ENCODE measurements around the gene CNP.
"Not testable (repeated sequence)": the region's sequence is repeated elsewhere in the genome, so short reads cannot be mapped to it uniquely, and the experiment has no call there.

Gene CNP

DNA sequence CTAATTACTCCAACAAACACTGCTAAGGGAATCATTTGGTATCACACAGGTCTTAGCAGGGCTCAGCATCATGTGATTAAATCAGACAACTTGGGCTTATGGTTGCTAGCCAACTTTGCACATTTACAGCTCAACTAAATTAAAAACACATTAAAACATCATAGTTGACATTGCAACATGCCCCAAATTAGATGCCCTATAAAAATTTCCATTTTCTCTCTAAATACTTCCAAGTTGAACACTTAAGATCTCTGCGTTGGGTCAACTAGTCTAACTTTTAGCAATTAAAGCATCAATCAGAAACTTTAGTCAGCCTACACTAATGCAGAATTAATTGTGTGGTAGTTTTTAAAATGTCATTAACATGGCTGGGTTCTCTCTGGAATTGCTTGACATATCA lies 38.6 kb downstream of the CNP start:
- no peak for DNase-seq (ENCODE audit: low read depth)
- TF ChIP-seq, protein P1, sequence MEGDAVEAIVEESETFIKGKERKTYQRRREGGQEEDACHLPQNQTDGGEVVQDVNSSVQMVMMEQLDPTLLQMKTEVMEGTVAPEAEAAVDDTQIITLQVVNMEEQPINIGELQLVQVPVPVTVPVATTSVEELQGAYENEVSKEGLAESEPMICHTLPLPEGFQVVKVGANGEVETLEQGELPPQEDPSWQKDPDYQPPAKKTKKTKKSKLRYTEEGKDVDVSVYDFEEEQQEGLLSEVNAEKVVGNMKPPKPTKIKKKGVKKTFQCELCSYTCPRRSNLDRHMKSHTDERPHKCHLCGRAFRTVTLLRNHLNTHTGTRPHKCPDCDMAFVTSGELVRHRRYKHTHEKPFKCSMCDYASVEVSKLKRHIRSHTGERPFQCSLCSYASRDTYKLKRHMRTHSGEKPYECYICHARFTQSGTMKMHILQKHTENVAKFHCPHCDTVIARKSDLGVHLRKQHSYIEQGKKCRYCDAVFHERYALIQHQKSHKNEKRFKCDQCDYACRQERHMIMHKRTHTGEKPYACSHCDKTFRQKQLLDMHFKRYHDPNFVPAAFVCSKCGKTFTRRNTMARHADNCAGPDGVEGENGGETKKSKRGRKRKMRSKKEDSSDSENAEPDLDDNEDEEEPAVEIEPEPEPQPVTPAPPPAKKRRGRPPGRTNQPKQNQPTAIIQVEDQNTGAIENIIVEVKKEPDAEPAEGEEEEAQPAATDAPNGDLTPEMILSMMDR (IDR thresholded peaks at IDR 0.05; ENCODE audit: insufficient read depth, low read depth, low read length, missing control alignments): no peak
- H3K4me3 ChIP-seq (ENCODE audit: low read length): no peak overlapping the region

DNA sequence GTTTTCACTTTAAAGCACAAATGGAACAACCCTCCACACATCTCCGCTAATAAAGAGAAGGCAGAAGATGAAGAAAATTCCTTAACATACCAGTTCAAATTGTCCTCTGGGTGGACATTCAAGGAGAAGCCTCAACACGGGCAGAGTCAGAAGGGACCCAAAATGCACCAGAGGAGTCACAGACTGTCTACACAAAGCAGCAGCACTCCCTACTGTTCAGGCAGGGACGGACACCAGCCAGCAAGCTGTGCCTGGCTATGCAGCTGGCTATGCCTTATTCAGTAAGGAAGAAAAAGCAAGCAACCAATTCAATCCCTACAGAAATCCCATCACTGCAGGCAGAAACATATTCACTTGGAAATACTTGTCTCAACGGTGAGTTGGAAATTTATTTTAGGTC lies 42.6 kb downstream of the CNP start:
- peak; percentile 31 for DNase-seq (ENCODE audit: low read depth)
- TF ChIP-seq, protein P1 (IDR thresholded peaks at IDR 0.05; ENCODE audit: insufficient read depth, low read depth, low read length, missing control alignments): peak; percentile 20
- no peak overlapping the region for H3K4me3 ChIP-seq (ENCODE audit: low read length)

DNA sequence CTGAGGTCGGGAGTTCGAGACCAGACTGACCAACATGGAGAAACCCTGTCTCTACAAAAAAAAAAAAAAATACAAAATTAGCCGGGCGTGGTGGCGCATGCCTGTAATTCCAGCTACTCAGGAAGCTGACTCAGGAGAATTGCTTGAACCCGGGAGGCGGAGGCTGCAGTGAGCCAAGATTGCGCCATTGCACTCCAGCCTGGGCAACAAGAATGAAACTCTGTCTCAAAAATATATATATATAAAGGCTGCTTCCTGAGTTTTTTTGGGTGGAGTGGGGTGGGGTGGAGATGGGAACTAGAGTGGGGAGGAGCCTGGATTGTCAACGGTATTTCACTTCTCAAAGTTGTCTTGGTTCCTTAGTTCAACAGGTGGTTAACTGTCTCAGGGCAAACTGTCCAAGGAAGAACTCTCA lies 43.7 kb downstream of the CNP start:
- DNase-seq (ENCODE audit: low read depth): peak; percentile 68
- not testable (repeated sequence) for H3K4me3 ChIP-seq (ENCODE audit: low read length)

DNA sequence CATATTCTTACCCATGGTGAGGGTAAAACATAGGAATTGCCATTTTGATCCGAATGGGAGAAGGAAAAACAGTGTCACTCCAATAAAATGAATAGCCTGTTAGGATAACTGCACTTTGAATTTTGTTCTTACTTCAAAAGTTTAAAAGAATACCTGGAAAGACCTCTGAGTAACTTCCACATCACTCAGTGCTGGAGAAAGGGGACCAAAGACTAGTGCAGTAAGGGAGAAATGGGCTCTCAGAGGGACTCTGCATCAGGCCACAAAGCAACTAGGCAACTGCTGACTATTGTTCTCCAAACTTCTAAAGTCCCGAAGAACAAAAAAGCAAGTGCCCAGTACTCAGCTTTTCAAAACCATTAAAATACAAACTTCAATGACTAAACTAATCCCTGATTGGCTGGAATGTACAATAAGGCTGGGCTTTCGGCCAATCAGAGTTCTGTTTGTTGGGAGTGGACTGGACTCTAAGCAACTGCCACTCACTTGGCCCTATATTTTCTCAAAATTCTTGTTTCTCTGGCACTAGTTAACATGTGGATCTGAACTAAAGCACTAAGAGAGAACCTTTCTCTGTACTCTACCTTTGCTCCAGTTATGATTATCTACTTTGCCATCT lies 44.4 kb downstream of the CNP start:
- TF ChIP-seq, protein P1 (IDR thresholded peaks at IDR 0.05; ENCODE audit: insufficient read depth, low read depth, low read length, missing control alignments): no peak
- H3K4me3 ChIP-seq (ENCODE audit: low read length): no peak overlapping the region
- DNase-seq (ENCODE audit: low read depth): peak; percentile 59

DNA sequence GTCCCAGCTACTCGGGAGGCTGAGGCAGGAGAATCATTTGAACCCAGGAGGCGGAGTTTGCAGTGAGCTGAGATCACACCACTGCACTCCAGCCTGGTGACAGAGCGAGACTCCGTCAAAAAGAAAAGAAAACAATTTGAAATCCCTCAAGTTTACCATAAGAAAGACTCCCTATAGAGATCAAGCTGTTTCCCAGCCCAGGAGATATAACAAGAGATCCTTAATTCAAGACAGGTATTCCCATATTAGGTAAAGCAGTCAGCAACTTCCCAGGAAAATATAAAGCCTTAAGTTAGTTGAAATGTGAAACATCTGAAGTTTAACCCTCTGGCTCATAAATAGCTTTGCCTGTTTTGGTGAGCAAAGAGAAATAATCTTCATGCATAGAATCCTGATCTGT lies 45.8 kb downstream of the CNP start:
- H3K4me3 ChIP-seq (ENCODE audit: low read length); DNase-seq (ENCODE audit: low read depth): not testable (repeated sequence)

DNA sequence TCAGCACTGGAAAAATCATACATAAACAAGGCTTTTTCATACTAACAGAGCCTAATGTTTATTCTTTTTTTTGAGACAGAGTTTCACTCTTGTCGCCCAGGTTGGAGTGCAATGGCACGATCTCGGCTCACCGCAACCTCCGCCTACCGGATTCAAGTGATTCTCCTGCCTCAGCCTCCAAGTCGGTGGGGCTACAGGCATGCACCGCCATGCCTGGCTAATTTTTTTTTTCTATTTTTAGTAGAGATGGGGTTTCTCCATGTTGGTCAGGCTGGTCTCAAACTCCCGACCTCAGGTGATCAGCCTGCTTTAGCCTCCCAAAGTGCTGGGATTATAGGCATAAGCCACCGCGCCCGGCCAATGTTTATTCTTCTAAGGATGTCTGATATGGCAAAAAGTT lies 47.1 kb downstream of the CNP start:
- not testable (repeated sequence) for DNase-seq (ENCODE audit: low read depth); H3K4me3 ChIP-seq (ENCODE audit: low read length)

DNA sequence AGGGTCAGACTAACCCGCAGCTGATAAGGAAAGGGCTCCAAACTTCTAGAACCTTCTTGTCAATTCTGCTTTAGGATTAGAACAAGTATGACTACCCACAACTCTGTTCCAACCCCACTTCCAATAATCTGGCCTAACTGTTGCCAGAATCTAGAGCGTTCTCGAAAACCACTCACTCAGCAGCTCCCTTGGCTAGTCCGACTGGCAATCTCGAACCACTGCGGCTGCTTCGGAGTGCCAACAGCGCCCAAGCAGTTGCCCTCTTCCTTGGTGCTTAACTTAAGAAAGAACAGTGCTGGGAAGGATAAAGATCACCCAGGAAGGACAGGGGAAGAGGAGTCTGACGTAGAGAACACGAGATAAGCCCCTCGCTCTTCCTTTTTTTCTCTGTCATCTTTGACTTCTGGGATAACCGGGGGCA lies 49.8 kb downstream of the CNP start:
- no peak for DNase-seq (ENCODE audit: low read depth)
- peak overlapping the region; percentile 98 for H3K4me3 ChIP-seq (ENCODE audit: low read length)
- TF ChIP-seq, protein P1 (IDR thresholded peaks at IDR 0.05; ENCODE audit: insufficient read depth, low read depth, low read length, missing control alignments): no peak

DNA sequence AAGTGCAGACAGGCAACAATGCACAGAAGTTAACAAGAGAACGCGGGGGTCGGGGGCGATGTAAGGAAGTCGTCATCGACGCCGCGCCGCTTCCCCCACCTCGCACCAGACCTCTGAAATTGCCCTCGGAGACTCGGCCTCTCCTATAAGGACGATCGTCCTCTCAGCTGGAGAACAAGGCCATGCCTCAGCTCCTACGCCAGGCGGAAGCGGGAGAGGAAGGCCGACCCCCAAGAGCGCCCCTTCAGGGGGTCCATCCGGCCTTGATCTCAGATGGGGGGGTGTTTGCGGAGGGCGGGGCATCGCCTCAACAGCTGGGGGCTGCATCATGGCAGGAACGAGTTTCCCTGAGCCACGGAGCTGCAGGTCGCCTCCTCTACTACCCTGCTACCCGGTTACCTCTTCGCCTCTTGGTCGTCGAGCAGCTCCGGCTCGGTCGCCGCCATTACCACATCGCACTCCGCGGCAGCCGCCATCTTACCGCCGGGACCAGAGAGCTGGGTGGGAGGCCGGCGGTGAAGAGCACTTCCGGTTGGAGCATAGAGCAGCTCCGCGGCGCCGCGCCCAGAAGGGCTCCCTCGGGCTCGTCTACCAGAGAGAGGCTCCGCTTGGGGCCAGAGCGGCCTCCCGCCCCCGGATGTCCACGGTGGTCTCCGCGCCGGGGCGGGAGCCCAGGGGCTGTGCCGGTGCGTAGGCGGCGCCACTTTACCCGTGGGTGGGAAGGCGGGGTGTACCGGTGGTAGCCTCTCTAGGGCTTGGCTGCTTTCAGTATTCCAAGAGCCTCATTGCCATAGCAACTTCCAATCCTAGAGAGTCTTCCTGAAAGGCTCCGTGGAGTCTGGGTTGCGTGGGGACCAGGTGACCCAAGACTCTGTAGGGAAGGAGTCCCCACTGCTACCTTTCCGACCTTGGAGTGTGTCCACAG lies 50.6 kb downstream of the CNP start, which contains the start of gene DNAJC7:
Gene DNAJC7 (minus strand): TSS at position 499 of the 925 bp plus-strand sequence. CDS start 23 bp downstream, at position 476.
- TF ChIP-seq, protein P1 (IDR thresholded peaks at IDR 0.05; ENCODE audit: insufficient read depth, low read depth, low read length, missing control alignments): no peak
- DNase-seq (ENCODE audit: low read depth): peak; percentile 92
- peak within 1 kb of the TSS; percentile 98 for H3K4me3 ChIP-seq (ENCODE audit: low read length)

Measured in epithelial cell of esophagus (primary cell).